Medulla oblongata (tissue), 1 donor: ENCODE results near the gene MIGA1.
"Not testable (repeated sequence)": the region's sequence is repeated elsewhere in the genome, so short reads cannot be mapped to it uniquely, and the experiment has no call there.

Experiments used
- DNase-seq: peaks from one replicate; pipeline ENCODE4 v3.0.0-alpha.2; 2015; ENCODE audit errors: extremely low spot score

MIGA1 gene

GRCh38 chr1:77779529-77780281 lies at the start of gene MIGA1:
Gene MIGA1, plus strand, starts transcription at chr1:77779649. Its CDS starts 3,604 bp downstream, at chr1:77783253.
- peak; percentile 97 for DNase-seq

- DNase-seq: no peak
Observed at GRCh38 chr1:77732090-77732489, 47.4 kb upstream of the MIGA1 start.

- no peak for DNase-seq
Observed at GRCh38 chr1:77739235-77739634, 40.2 kb upstream of the MIGA1 start.

GRCh38 chr1:77741316-77741715 lies 38.1 kb upstream of the MIGA1 start:
- DNase-seq: no peak

- DNase-seq: no peak
Observed at GRCh38 chr1:77742011-77742555, 37.4 kb upstream of the MIGA1 start.

GRCh38 chr1:77744576-77744975 lies 34.9 kb upstream of the MIGA1 start:
- no peak for DNase-seq

- not testable (repeated sequence) for DNase-seq
Observed at GRCh38 chr1:77749489-77749888, 30.0 kb upstream of the MIGA1 start.

GRCh38 chr1:77756052-77756754 lies 23.2 kb upstream of the MIGA1 start:
- no peak for DNase-seq

GRCh38 chr1:77757066-77757584 lies 22.3 kb upstream of the MIGA1 start:
- no peak for DNase-seq

GRCh38 chr1:77757603-77758002 lies 21.8 kb upstream of the MIGA1 start:
- no peak for DNase-seq

GRCh38 chr1:77759071-77760028 lies 20.1 kb upstream of the MIGA1 start, which contains the start of gene USP33:
Gene USP33, minus strand, starts transcription at chr1:77759852. Its CDS starts 18,155 bp downstream, at chr1:77741697.
- peak; percentile 94 for DNase-seq

- DNase-seq: no peak
Observed at GRCh38 chr1:77762072-77762476, 17.4 kb upstream of the MIGA1 start.

- no peak for DNase-seq
Observed at GRCh38 chr1:77768006-77768405, 11.4 kb upstream of the MIGA1 start.

GRCh38 chr1:77776007-77776700 lies 3.3 kb upstream of the MIGA1 start:
- DNase-seq: no peak

- DNase-seq: no peak
Observed at GRCh38 chr1:77781683-77782082, 2.2 kb downstream of the MIGA1 start.

GRCh38 chr1:77783141-77783540 lies 3.7 kb downstream of the MIGA1 start:
- DNase-seq: no peak

- not testable (repeated sequence) for DNase-seq
Observed at GRCh38 chr1:77786093-77786741, 6.8 kb downstream of the MIGA1 start.

- no peak for DNase-seq
Observed at GRCh38 chr1:77794550-77794949, 15.1 kb downstream of the MIGA1 start.

GRCh38 chr1:77796695-77797405 lies 17.4 kb downstream of the MIGA1 start:
- peak; percentile 89 for DNase-seq

- no peak for DNase-seq
Observed at GRCh38 chr1:77797991-77798390, 18.5 kb downstream of the MIGA1 start.
